GM20431 (cell line): ENCODE results near the gene ABLIM2.

Source experiments
- in situ Hi-C: fragments of 300-500 bp; cut with MseI, MboI; formaldehyde crosslinking; loops from one replicate; pipeline ENCODE4 v1.15.0; 2020; ENCODE audit warnings: low sequenced_read_pairs; ENCODE audit not compliant: unreplicated experiment

Gene ABLIM2

DNA sequence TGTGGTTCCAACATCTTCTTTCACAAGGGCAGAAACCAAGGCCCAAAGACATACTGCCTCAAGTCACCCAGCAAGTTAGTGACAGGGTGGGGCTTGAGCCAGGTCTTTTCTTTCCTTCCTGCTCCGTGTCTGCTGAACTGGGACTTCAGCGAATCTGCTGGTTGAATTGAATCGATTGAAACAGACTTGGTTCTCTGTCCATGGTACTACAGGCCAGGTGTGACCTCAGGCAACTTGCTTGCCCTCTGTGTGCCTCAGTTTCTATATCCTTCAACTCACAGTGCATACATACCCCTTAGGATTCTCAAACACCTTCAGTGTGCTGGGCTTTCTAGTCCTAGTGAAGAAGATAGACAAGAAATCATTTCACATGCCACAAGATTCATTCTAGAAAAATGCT is 2.0 kb upstream of the ABLIM2 start:
- in situ Hi-C loops, result no loop called here

DNA sequence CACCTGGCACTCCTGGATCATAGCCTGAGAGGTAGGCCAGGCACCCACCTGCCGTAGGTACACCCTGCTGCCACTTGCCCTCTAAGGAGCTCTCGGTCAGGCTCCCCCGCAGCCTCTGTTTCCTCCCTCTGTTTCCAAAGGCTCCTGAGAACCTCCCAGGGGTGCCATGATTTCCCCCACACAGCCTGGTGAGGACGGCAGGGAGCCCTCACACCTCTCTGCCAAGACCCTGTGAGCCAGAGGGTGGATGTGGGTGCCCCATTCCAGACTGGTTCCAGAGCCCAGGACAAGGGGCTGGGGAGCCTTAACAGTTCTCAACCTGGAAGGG is 1.6 kb upstream of the ABLIM2 start:
- in situ Hi-C loops, result no loop called here

- in situ Hi-C loops, result no loop called here
Observed at GRCh38 chr4:8159537-8160232, 1.1 kb upstream of the ABLIM2 start.

GRCh38 chr4:8157944-8158709 is 486 bp downstream of the ABLIM2 start:
- in situ Hi-C loops, result no loop called here

GRCh38 chr4:8157496-8157895 is 1.1 kb downstream of the ABLIM2 start:
- in situ Hi-C loops, result no loop called here

GRCh38 chr4:8156617-8157016 is 2.0 kb downstream of the ABLIM2 start:
- in situ Hi-C loops, result no loop called here

- in situ Hi-C loops, result no loop called here
Observed at GRCh38 chr4:8155660-8156421, 2.8 kb downstream of the ABLIM2 start.

- in situ Hi-C loops, result no loop called here
Observed at GRCh38 chr4:8155048-8155447, 3.6 kb downstream of the ABLIM2 start.

- in situ Hi-C loops, result no loop called here
Observed at GRCh38 chr4:8153441-8153840, 5.2 kb downstream of the ABLIM2 start.

DNA sequence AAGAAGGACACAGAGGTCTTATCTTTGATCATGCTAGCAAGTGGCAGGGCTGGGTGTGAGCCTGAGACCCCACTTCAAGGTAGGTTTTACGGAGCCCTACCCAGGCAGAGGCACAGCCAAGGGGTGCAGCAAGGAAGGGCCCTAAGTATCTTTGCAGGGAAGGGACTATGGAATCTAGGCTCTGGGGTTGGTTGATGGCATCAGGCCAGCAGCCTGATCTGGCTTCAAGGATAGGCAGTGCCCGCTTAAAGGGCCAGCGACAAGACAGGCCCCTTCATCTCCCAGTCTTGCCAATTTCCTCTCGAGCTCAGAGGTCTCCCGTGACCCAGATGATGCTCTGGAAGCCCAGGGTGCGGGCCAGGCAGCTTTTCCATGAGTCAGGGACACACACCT is 5.8 kb downstream of the ABLIM2 start:
- in situ Hi-C loops, result no loop called here

- in situ Hi-C loops, result no loop called here
Observed at GRCh38 chr4:8152090-8152864, 6.3 kb downstream of the ABLIM2 start.

DNA sequence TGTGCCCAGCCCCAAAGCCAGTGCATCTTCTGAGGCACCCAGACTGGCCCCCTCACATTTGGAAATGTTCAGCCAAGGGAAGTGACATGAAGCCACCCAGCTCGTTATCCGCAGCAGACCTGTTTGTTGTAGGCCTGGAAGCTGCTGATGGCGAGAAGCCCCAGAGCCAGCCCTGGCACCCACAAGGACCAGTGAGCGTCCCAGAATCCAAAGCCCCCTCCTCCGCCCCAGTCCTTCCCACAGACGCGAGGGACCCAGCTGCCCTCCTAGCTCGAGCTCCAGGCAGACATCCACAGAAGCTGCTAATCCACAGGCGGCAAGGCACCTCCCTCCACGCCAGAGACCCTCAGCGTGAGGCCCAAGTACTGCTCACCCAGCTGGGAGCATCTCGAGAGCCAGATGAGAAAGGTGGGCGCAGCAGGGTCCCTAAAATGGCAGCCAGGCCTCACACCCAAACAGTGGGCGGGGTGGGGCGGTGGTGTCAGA is 7.4 kb downstream of the ABLIM2 start:
- in situ Hi-C loops, result no loop called here

DNA sequence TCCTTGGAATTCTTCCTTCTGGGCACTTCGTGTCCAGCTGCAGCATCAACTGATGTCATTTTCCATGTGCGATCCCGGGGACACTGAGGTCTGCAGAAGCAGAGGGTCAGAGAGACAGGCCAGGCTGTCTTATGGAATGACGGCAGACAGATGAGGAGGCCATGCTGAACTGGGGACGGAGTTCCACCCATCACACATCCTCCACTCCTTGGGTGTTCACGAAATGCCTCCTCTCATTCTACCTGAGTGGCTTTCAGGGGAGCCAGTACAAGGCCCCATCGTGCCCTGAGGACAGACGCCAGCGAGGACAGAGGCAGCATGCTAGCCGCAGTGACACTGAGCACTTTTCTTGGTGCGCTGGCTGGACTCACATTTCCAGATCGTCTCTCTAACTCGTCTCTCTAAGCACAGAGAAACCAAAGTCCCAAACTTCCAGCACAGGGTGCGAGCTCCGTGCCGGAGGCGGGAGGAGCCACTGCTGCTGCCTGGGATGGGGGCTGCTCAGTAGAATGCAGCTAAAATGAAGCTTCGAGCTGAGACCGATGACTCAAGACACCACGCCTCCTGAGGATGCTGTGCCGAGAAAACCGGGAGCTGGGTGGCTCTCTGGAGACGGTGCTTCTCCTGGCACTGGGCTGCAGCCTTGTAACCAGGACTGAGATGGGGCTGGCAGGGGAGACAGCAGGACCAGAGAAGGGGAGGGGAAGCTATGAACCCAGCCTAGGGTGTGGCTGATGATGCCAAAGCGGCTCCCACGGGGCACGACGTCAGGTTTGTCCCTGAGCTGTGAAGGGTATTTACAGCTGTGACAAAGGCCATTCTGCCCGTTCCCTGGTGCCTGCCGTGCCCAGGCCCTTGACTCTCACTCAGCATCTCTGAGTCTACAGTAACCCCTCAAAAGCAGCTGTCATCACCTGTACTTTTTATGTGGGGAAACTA is 8.2 kb downstream of the ABLIM2 start:
- in situ Hi-C loops, result no loop called here

- in situ Hi-C loops, result no loop called here
Observed at GRCh38 chr4:8149664-8150063, 8.9 kb downstream of the ABLIM2 start.

GRCh38 chr4:8148785-8149435 is 9.7 kb downstream of the ABLIM2 start:
- in situ Hi-C loops, result no loop called here

- in situ Hi-C loops, result no loop called here
Observed at GRCh38 chr4:8148159-8148558, 10.5 kb downstream of the ABLIM2 start.

GRCh38 chr4:8147231-8147970 is 11.2 kb downstream of the ABLIM2 start:
- in situ Hi-C loops, result no loop called here

GRCh38 chr4:8146157-8146556 is 12.5 kb downstream of the ABLIM2 start:
- in situ Hi-C loops, result no loop called here
